GM19452 (cell line): ENCODE results near the gene PSMC3.
A peak's percentile ranks its signal among the peaks of the same experiment; 100 is the strongest.

Experiments
- ATAC-seq: cut with Tn5 transposase; IDR thresholded peaks from one replicate; pipeline ENCODE4 v1.9.1; 2021; ENCODE audit not compliant: unreplicated experiment

The PSMC3 gene

DNA sequence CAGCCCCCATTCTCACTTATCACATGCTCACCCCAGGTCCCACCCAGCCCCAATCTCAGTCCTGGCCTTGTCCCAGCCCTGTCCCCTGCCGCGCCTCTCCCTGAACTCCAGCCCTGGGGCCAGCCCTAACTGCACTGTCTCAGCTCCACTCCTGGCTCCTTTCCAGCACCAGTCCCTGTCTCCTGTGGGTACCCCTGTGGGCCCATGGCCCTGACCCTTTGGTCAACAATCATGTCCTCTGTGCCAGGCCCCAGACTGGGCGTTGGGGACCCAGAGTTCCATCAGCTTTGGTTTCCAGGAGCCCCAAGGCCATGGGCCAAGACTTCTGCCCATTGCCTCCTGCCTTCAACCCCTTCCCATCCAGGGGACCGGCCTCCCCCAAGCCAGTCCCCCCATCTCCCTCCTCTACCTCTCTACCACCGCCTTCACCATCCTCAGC, 48.6 kb downstream of the PSMC3 start:
- no peak for ATAC-seq

DNA sequence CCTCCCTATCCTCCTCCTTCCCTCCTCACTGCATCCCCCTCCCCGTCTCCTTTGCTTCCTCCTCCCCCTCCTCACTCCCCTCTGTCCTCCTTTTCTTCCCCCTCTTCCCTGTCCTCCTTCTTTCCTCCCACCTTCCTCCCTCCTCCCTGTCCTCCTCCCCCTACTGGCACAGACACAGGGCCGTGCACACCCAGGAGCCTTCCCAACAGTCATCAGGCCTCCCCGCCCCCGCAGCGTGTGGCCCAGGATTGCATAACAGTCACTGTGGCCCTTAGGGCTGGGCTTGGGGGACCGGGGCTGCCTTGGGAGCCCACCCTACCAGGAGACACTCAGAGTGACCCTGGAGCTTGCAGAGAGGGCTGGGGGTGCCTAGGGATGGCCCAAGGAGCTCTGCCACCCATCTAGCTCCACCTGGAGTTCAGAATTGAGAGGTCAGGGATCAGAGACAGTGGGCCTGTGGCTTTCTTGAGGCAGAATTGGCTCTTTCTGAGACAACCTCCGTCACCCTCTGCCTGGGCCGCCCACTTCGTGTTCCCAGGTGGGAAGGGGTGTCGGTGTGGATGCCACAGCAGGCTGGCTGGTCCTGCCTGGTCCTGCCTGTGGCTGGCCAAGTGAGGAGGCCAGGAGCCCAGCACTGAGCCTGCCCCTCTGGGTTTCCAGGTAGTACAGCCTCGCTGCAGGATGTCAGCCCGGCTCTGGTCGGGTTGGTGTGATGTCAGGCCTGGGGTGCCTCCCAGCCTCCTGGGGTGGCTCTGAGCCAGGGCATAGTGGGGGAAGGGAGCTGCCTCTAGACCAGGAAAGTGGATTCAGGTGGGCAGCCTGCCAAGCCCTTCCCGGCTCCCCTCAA, 49.5 kb downstream of the PSMC3 start:
- peak; percentile 42 for ATAC-seq

DNA sequence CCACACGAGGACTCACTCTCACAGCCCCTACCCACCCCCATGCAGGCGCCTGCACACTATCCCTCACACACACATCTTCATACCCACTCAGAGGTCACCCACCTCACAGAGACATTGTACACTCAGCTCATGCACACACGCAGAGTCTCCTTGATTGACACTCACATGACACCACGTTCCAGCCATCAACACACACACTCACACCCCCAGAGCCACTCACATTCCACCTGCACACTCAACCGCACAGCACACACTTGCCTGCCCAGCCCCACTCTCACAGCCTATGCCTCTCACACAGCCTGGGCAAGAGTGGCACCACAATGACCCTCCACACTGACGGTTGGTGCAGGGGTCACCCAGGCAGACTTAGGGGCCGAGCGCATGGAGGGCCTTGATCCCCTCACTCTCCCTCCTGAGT, 50.1 kb downstream of the PSMC3 start:
- no peak for ATAC-seq

- no peak for ATAC-seq
Measured at GRCh38 chr11:47375546-47376085, 50.6 kb downstream of the PSMC3 start.

DNA sequence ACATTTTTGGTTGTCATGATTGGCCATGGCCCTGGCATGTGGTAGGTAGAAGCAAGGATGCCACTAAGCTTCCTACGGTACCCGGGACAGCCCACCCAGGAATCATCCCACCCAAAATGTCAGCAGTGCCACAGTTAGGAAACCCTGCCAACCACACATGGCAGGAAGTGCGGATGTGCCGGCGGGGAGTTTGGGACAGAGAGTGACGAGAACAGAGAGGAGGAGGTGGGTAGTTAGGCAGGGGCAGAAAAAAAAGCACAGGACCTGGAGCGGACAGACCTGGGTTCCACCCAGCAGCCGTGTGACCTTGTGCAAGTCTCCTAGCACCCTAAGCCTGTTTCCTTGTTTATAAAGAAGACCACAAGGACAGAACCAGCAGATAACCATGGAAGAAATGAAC, 51.2 kb downstream of the PSMC3 start:
- no peak for ATAC-seq

- ATAC-seq = no peak
Measured at GRCh38 chr11:47374720-47375019, 51.6 kb downstream of the PSMC3 start.

- ATAC-seq = peak; percentile 36
Measured at GRCh38 chr11:47373876-47374719, 52.1 kb downstream of the PSMC3 start.

GRCh38 chr11:47372422-47372821, 53.8 kb downstream of the PSMC3 start:
- ATAC-seq = no peak

- ATAC-seq = no peak
Measured at GRCh38 chr11:47369676-47370075, 56.6 kb downstream of the PSMC3 start.
